ENCODE data around the gene RPS27L. TPM values are rescaled to one million over a fixed set of nuclear protein-coding genes. Genes with fewer than 3 reads are reported as not detected.
A peak's percentile ranks its signal among the peaks of the same experiment; 100 is the strongest.

The RPS27L gene
- total and polyA plus RNA-seq, 2 experiments from 2014 or later, result 85.9 to 1,011 TPM

GRCh38 chr15:63202861-63203260 lies 45.6 kb upstream of the RPS27L start:
- ATAC-seq, result no peak
- no peaks in the 10 kb centered on the region for H3K36me3 Mint-ChIP-seq (ENCODE audit: low read depth)
- H3K27me3 ChIP-seq (ENCODE audit: insufficient read depth), result no peaks in the 10 kb centered on the region
- H3F3A ChIP-seq (replicated peaks; ENCODE audit: low read depth), result no peaks in the 10 kb centered on the region
- H3K4me1 Mint-ChIP-seq, result peaks cover 40% of the 10 kb centered on the region
- peak overlapping the region; percentile 36; the same call in 1 of the 2 replicates for H3K27ac Mint-ChIP-seq
- no peak overlapping the region for H3K4me3 ChIP-seq
- H3K79me2 ChIP-seq (replicated peaks; ENCODE audit: insufficient read depth), result peaks cover 78% of the 10 kb centered on the region
- no peak overlapping the region for H3K4me2 ChIP-seq
- no peaks in the 10 kb centered on the region for H3K9me2 ChIP-seq (ENCODE audit: insufficient read depth)
- no peaks in the 10 kb centered on the region for H3K9me3 Mint-ChIP-seq
- no peaks in the 10 kb centered on the region for H3K36me3 ChIP-seq (ENCODE audit: insufficient read depth)
- no peak for DNase-seq (ENCODE audit: low spot score)
- H3K27ac ChIP-seq (ENCODE audit: low read depth), result 0 out of 2 replicates have a peak overlapping the region, but pooled peaks have one; percentile 23
- peaks cover 16% of the 10 kb centered on the region for H3K4me1 ChIP-seq (ENCODE audit: insufficient read depth)
- no peak overlapping the region for H2AFZ ChIP-seq
- no peak overlapping the region for H3K4me3 Mint-ChIP-seq
- TF ChIP-seq ETS1 (IDR thresholded peaks at IDR 0.05), result no peak
- TF ChIP-seq POLR2AphosphoS5 (IDR thresholded peaks at IDR 0.05; ENCODE audit: low read depth), result no peak
- no peak for TF ChIP-seq NANOG (IDR thresholded peaks at IDR 0.05; ENCODE audit: borderline replicate concordance)
- TF ChIP-seq ZNF331 (CRISPR knock-in tag; IDR thresholded peaks at IDR 0.05; ENCODE audit: low read depth), result no peak
- TF ChIP-seq EZH2 (IDR thresholded peaks at IDR 0.05; ENCODE audit: low read depth, unreplicated experiment), result no peak
- TF ChIP-seq EZH2phosphoT487 (IDR thresholded peaks at IDR 0.05; ENCODE audit: unreplicated experiment), result no peak
- no peak for TF ChIP-seq CTCF (conservative IDR thresholded peaks at IDR 0.05; ENCODE audit: low read depth in 2 of 2)
- TF ChIP-seq ZNF462 (CRISPR knock-in tag; IDR thresholded peaks at IDR 0.05), result no peak
- peaks cover 2% of the 10 kb centered on the region for H3K27me3 Mint-ChIP-seq (ENCODE audit: insufficient read depth, low read depth, poor library complexity)
- H4K20me1 ChIP-seq (replicated peaks; ENCODE audit: insufficient read depth), result 0 out of 2 replicates have a peak, but pooled peaks cover 2% of the 10 kb centered on the region

Measured in GM23338 (cell line).